Activated T-cell treated with anti-CD3 and anti-CD28 coated beads, Interleukin-2, amount 50 U/mL, for 72 hours (primary cell): ENCODE results near the gene ACOT7. TPM values are rescaled to one million over a fixed set of nuclear protein-coding genes. Genes with fewer than 3 reads are reported as not detected.
A peak's percentile ranks its signal among the peaks of the same experiment; 100 is the strongest.
"Not testable (repeated sequence)": the region's sequence is repeated elsewhere in the genome, so short reads cannot be mapped to it uniquely, and the experiment has no call there.

Source experiments
- ATAC-seq, 2 donors: fragments of 150-1000 bp; cut with Tn5 transposase; replicated peaks in 1 of 2; 2 replicates each; pipeline ENCODE4 v1.10.0; 2021; ENCODE audit warnings: moderate library complexity in 2 of 2, mild to moderate bottlenecking in 1 of 2
- DNase-seq, 2 donors: peaks; one replicate each; pipeline ENCODE4 v3.0.0; 2021 to 2022; ENCODE audit warnings: mixed read lengths in 1 of 2
- H3K27ac Mint-ChIP-seq: one replicate; pipeline ENCODE4 v1.8.0; 2022; ENCODE audit warnings: mild to moderate bottlenecking, moderate library complexity, mixed read lengths
- H3K27me3 Mint-ChIP-seq: one replicate; pipeline ENCODE4 v1.8.0; 2022; ENCODE audit warnings: low read depth, mixed read lengths
- H3K36me3 Mint-ChIP-seq, 2 donors: one replicate each; pipeline ENCODE4 v1.8.0; 2022; ENCODE audit warnings: mixed read lengths in 2 of 2, mild to moderate bottlenecking in 1 of 2; ENCODE audit not compliant: insufficient read depth in 2 of 2
- H3K4me1 Mint-ChIP-seq: one replicate; pipeline ENCODE4 v1.8.0; 2022; ENCODE audit warnings: low read depth, mixed read lengths
- H3K4me3 Mint-ChIP-seq, 2 donors: one replicate each; pipeline ENCODE4 v1.8.0; 2022; ENCODE audit warnings: mild to moderate bottlenecking in 2 of 2, mixed read lengths in 2 of 2, moderate library complexity in 2 of 2
- H3K9me3 Mint-ChIP-seq, 2 donors: one replicate each; pipeline ENCODE4 v1.8.0; 2022; ENCODE audit warnings: mixed read lengths in 2 of 2
- total RNA-seq, 2 donors: library from RNA; stranded (reverse); gene quantifications; one replicate each; pipeline ENCODE4 v1.2.3, GENCODE V29; 2022

The ACOT7 gene
- total RNA-seq, 2 donors from 2014 or later, result 32.1 to 37.6 TPM

- H3K27me3 Mint-ChIP-seq, result no peaks in the 10 kb centered on the region
- ATAC-seq (no peak), DNase-seq (no peak)
- peaks cover 15% of the 10 kb centered on the region for H3K4me1 Mint-ChIP-seq
- H3K36me3 Mint-ChIP-seq, result no peaks in the 10 kb centered on the region
- H3K4me3 Mint-ChIP-seq, result no peak overlapping the region
- no peak overlapping the region for H3K27ac Mint-ChIP-seq
- H3K9me3 Mint-ChIP-seq, result no peaks in the 10 kb centered on the region
Observed at GRCh38 chr1:6399294-6399693, 5.7 kb upstream of the ACOT7 start.

GRCh38 chr1:6397844-6398441 lies 4.4 kb upstream of the ACOT7 start:
- no peaks in the 10 kb centered on the region for H3K36me3 Mint-ChIP-seq
- H3K27me3 Mint-ChIP-seq, result no peaks in the 10 kb centered on the region
- no peak overlapping the region for H3K4me3 Mint-ChIP-seq
- no peaks in the 10 kb centered on the region for H3K9me3 Mint-ChIP-seq
- no peak overlapping the region for H3K27ac Mint-ChIP-seq
- ATAC-seq (no peak), DNase-seq (no peak)
- peaks cover 16% of the 10 kb centered on the region for H3K4me1 Mint-ChIP-seq

- no peak overlapping the region for H3K27ac Mint-ChIP-seq
- no peaks in the 10 kb centered on the region for H3K9me3 Mint-ChIP-seq
- no peak for ATAC-seq
- H3K27me3 Mint-ChIP-seq, result no peaks in the 10 kb centered on the region
- peaks cover 21% of the 10 kb centered on the region for H3K4me1 Mint-ChIP-seq
- no peaks in the 10 kb centered on the region for H3K36me3 Mint-ChIP-seq
- no peak for DNase-seq
- H3K4me3 Mint-ChIP-seq, result no peak overlapping the region
Observed at GRCh38 chr1:6396998-6397397, 3.4 kb upstream of the ACOT7 start.

- DNase-seq, ATAC-seq, H3K27ac Mint-ChIP-seq, H3K4me3 Mint-ChIP-seq, H3K9me3 Mint-ChIP-seq, H3K36me3 Mint-ChIP-seq, H3K27me3 Mint-ChIP-seq: not testable (repeated sequence)
- peaks cover 30% of the 10 kb centered on the region for H3K4me1 Mint-ChIP-seq
Observed at GRCh38 chr1:6395781-6396244, 2.2 kb upstream of the ACOT7 start.

- H3K4me3 Mint-ChIP-seq, result peak overlapping the region; percentile 50 to 87
Observed at GRCh38 chr1:6395130-6395529, 1.6 kb upstream of the ACOT7 start.

GRCh38 chr1:6392809-6393399 lies 663 bp downstream of the ACOT7 start:
- peaks cover 35% of the 10 kb centered on the region for H3K4me1 Mint-ChIP-seq
- peak overlapping the region; percentile 88 to 89 for H3K4me3 Mint-ChIP-seq
- H3K27me3 Mint-ChIP-seq, result no peaks in the 10 kb centered on the region
- H3K27ac Mint-ChIP-seq, result no peak overlapping the region
- DNase-seq, result no peak
- ATAC-seq, result no peak
- no peaks in the 10 kb centered on the region for H3K9me3 Mint-ChIP-seq
- H3K36me3 Mint-ChIP-seq, result no peaks in the 10 kb centered on the region

More at GRCh38 chr1:6395130-6395529, 1.6 kb upstream of the ACOT7 start:
- H3K36me3 Mint-ChIP-seq, H3K27me3 Mint-ChIP-seq, DNase-seq, ATAC-seq, H3K9me3 Mint-ChIP-seq, H3K27ac Mint-ChIP-seq: not testable (repeated sequence)
- H3K4me1 Mint-ChIP-seq, result peaks cover 33% of the 10 kb centered on the region

- H3K4me1 Mint-ChIP-seq, result peaks cover 35% of the 10 kb centered on the region
- no peaks in the 10 kb centered on the region for H3K27me3 Mint-ChIP-seq
- H3K4me3 Mint-ChIP-seq, result peak overlapping the region; percentile 87 to 88
- DNase-seq (no peak), ATAC-seq (no peak)
- no peaks in the 10 kb centered on the region for H3K36me3 Mint-ChIP-seq
- no peaks in the 10 kb centered on the region for H3K9me3 Mint-ChIP-seq
- H3K27ac Mint-ChIP-seq, result no peak overlapping the region
Observed at GRCh38 chr1:6391951-6392808, 1.4 kb downstream of the ACOT7 start.

GRCh38 chr1:6389971-6390370 lies 3.6 kb downstream of the ACOT7 start:
- Mint-ChIP-seq H3K9me3 (no peaks in the 10 kb centered on the region), H3K27me3 (no peaks in the 10 kb centered on the region), H3K4me1 (peaks cover 32% of the 10 kb centered on the region), H3K4me3 (no peak overlapping the region), H3K36me3 (no peaks in the 10 kb centered on the region), H3K27ac (no peak overlapping the region)
- ATAC-seq (no peak), DNase-seq (no peak)

- H3K4me1 Mint-ChIP-seq, result peaks cover 9% of the 10 kb centered on the region
- no peaks in the 10 kb centered on the region for H3K27me3 Mint-ChIP-seq
- DNase-seq (no peak), ATAC-seq (no peak)
- no peak overlapping the region for H3K27ac Mint-ChIP-seq
- no peaks in the 10 kb centered on the region for H3K36me3 Mint-ChIP-seq
- no peak overlapping the region for H3K4me3 Mint-ChIP-seq
- H3K9me3 Mint-ChIP-seq, result peaks cover 0 to 2% of the 10 kb centered on the region in 2 donors
Observed at GRCh38 chr1:6386371-6386949, 7.1 kb downstream of the ACOT7 start.

- Mint-ChIP-seq H3K27ac (no peak overlapping the region), H3K4me1 (peaks cover 5% of the 10 kb centered on the region), H3K27me3 (no peaks in the 10 kb centered on the region), H3K9me3 (peaks cover 0 to 2% of the 10 kb centered on the region in 2 donors), H3K4me3 (no peak overlapping the region), H3K36me3 (no peaks in the 10 kb centered on the region)
- ATAC-seq, result no peak
- DNase-seq, result no peak
Observed at GRCh38 chr1:6385488-6386191, 7.9 kb downstream of the ACOT7 start.

- Mint-ChIP-seq H3K4me3 (no peak overlapping the region), H3K36me3 (peaks cover 0 to 1% of the 10 kb centered on the region in 2 donors), H3K27me3 (no peaks in the 10 kb centered on the region), H3K27ac (no peak overlapping the region), H3K4me1 (peaks cover under 1% of the 10 kb centered on the region), H3K9me3 (peaks cover 0 to 3% of the 10 kb centered on the region in 2 donors)
- no peak for DNase-seq
- ATAC-seq, result no peak
Observed at GRCh38 chr1:6384962-6385361, 8.6 kb downstream of the ACOT7 start.

- DNase-seq (no peak), ATAC-seq (no peak)
- Mint-ChIP-seq H3K4me3 (no peak overlapping the region), H3K4me1 (no peaks in the 10 kb centered on the region), H3K27ac (no peak overlapping the region), H3K27me3 (no peaks in the 10 kb centered on the region), H3K36me3 (peaks cover 0 to 1% of the 10 kb centered on the region in 2 donors), H3K9me3 (peaks cover 0 to 5% of the 10 kb centered on the region in 2 donors)
Observed at GRCh38 chr1:6384135-6384534, 9.4 kb downstream of the ACOT7 start.
